Endodermal cell (in vitro differentiated cells): ENCODE measurements around the gene AFTPH. TPM values are rescaled to one million over a fixed set of nuclear protein-coding genes. Genes with fewer than 3 reads are reported as not detected.

Experiments
- DNase-seq: peaks from one replicate; pipeline ENCODE4 v3.0.0-alpha.2; 2017
- H3K27ac ChIP-seq: 2 replicates; pipeline ENCODE4 v1.5.1; 2013; ENCODE audit warnings: mild to moderate bottlenecking, low read depth, low read length, moderate library complexity
- H3K27me3 ChIP-seq: 2 replicates; pipeline ENCODE4 v1.6.1; 2013; ENCODE audit warnings: mild to moderate bottlenecking, low read length, moderate library complexity; ENCODE audit not compliant: insufficient read depth, control insufficient read depth, poor library complexity, severe bottlenecking
- H3K36me3 ChIP-seq: 2 replicates; pipeline ENCODE4 v1.7.0; 2013; ENCODE audit warnings: mild to moderate bottlenecking, low read length, moderate library complexity; ENCODE audit not compliant: control insufficient read depth, insufficient read depth
- H3K4me1 ChIP-seq: one replicate; pipeline ENCODE4 v1.7.0; 2013; ENCODE audit warnings: low read length; ENCODE audit not compliant: control insufficient read depth, insufficient read depth
- H3K4me3 ChIP-seq: 2 replicates; pipeline ENCODE4 v1.5.1; 2013; ENCODE audit warnings: mild to moderate bottlenecking, low read length, moderate library complexity
- H3K9ac ChIP-seq: 2 replicates; pipeline ENCODE4 v1.6.1; 2013; ENCODE audit warnings: mild to moderate bottlenecking, low read length, moderate library complexity; ENCODE audit not compliant: poor library complexity, severe bottlenecking; ENCODE audit errors: extremely low read depth
- H3K9me3 ChIP-seq: 2 replicates; pipeline ENCODE4 v1.6.1; 2013; ENCODE audit warnings: mild to moderate bottlenecking, low read length, moderate library complexity; ENCODE audit not compliant: control insufficient read depth
- H3K27ac Mint-ChIP-seq: 2 replicates; pipeline ENCODE4 v1.8.0; 2020; ENCODE audit warnings: mixed read lengths
- H3K27me3 Mint-ChIP-seq: 2 replicates; pipeline ENCODE4 v1.8.0; 2021; ENCODE audit warnings: mild to moderate bottlenecking, mixed read lengths; ENCODE audit not compliant: insufficient read depth
- H3K36me3 Mint-ChIP-seq: 2 replicates; pipeline ENCODE4 v1.8.0; 2020; ENCODE audit warnings: low read depth, mixed read lengths
- H3K4me1 Mint-ChIP-seq: 2 replicates; pipeline ENCODE4 v1.8.0; 2020; ENCODE audit warnings: mixed read lengths
- H3K4me3 Mint-ChIP-seq: 2 replicates; pipeline ENCODE4 v1.8.0; 2020; ENCODE audit warnings: mild to moderate bottlenecking, moderate library complexity, mixed read lengths
- H3K9me3 Mint-ChIP-seq: 2 replicates; pipeline ENCODE4 v1.8.0; 2020; ENCODE audit warnings: mild to moderate bottlenecking, mixed read lengths
- CTCF ChIP-seq: fragments of 200-600 bp; sonication (generic); conservative IDR thresholded peaks from 2 replicates; pipeline ENCODE4 v1.5.0; 2021; ENCODE audit warnings: antibody characterized with exemption, mild to moderate bottlenecking
- WGBS, 2 experiments: methylation state at CpG; one replicate each; pipeline versions ENCODE4 v1.1.5 to v1.1.7; 2013; ENCODE audit warnings: missing lambda C conversion rate in 2 of 2, mixed read lengths in 1 of 2; ENCODE audit not compliant: insufficient coverage in 1 of 2, insufficient read length in 1 of 2; 5-methylcytosine and 5-hydroxymethylcytosine counted together
- total RNA-seq, 2 donors: library from RNA; stranded (reverse); fragmentation: NEBNext Ultra II Directional in 1 of 2; extraction: Animal tissue kit (Norgen Biotek cat#: 25700) in 1 of 2; gene quantifications; 2 replicates in 1 of 2; 3 replicates in 1 of 2; pipeline ENCODE4 v1.2.1, GENCODE V29; 2021

Gene AFTPH
- total RNA-seq, 2 donors from 2014 or later, result 13.7 to 21.5 TPM

DNA sequence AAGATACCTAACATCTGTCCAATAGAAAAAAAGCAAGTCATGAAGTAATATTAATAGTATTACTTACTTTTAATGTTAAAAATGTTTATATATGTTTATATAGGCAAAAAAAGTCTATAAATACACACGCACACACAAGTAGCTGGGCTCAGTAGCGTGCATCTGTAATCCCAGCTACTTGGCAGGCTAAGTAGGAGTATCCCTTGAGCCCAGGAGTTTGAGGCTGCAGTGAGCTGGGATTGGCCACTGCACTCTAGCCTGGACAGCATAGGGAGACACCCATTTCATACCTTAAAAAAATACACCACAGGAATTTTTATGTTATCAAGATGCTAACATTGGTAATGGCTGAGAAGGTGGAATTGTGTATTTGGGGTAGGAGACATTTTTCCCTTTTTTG is 17.4 kb upstream of the AFTPH start:
- 94% methylated on average over 2 of the region's 2 CpGs; no CpG with 5 or more reads in 1 of the 2 experiments for WGBS, 2 experiments
- no peaks in the 10 kb centered on the region for H3K36me3 ChIP-seq
- H3K9me3 ChIP-seq, result no peaks in the 10 kb centered on the region
- H3K27ac ChIP-seq, result no peak overlapping the region
- H3K9ac ChIP-seq, result no peak overlapping the region
- no peak for DNase-seq
- H3K4me1 Mint-ChIP-seq, result peaks cover 9% of the 10 kb centered on the region
- no peak overlapping the region for H3K4me3 Mint-ChIP-seq
- no peaks in the 10 kb centered on the region for H3K36me3 Mint-ChIP-seq
- no peak overlapping the region for H3K4me3 ChIP-seq
- H3K27me3 Mint-ChIP-seq, result peaks cover 3% of the 10 kb centered on the region
- no peaks in the 10 kb centered on the region for H3K4me1 ChIP-seq
- peaks cover 2% of the 10 kb centered on the region for H3K9me3 Mint-ChIP-seq
- no peak overlapping the region for H3K27ac Mint-ChIP-seq
- no peak for TF ChIP-seq CTCF
- H3K27me3 ChIP-seq, result no peaks in the 10 kb centered on the region

GRCh38 chr2:64514008-64514407 is 10.1 kb upstream of the AFTPH start:
- Mint-ChIP-seq H3K9me3 (peaks cover 11% of the 10 kb centered on the region), H3K36me3 (no peaks in the 10 kb centered on the region), H3K4me1 (peaks cover 1% of the 10 kb centered on the region), H3K27me3 (peaks cover 8% of the 10 kb centered on the region), H3K4me3 (no peak overlapping the region), H3K27ac (no peak overlapping the region)
- H3K9ac ChIP-seq, result no peak overlapping the region
- H3K36me3 ChIP-seq, result no peaks in the 10 kb centered on the region
- DNase-seq, result no peak
- WGBS, 2 experiments, result 82 to 100% methylated on average over 1 of the region's 1 CpG
- H3K9me3 ChIP-seq, result no peaks in the 10 kb centered on the region
- no peak overlapping the region for H3K27ac ChIP-seq
- no peaks in the 10 kb centered on the region for H3K4me1 ChIP-seq
- TF ChIP-seq CTCF, result no peak
- H3K4me3 ChIP-seq, result no peak overlapping the region
- no peaks in the 10 kb centered on the region for H3K27me3 ChIP-seq

DNA sequence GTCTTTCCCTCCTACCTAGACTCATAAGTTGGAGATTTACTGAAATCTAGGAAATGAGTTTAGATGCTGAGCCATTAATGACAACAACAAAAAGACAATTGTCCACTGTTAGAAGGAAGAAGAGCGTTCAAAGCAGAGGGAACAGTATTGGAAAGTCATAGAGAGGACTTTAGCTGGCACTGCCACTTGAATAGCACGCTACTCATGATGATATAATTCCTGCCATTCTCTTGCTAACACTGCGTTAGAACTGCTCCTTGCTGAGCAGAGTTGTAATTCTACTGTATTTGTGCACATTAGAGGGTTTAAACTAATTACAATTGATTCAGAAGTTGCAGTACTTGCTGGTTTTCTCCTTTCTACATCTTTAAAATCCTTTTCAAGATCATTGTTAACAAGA is 9.0 kb upstream of the AFTPH start:
- TF ChIP-seq CTCF, result no peak
- Histone ChIP-seq H3K9me3 (no peaks in the 10 kb centered on the region), H3K9ac (no peak overlapping the region), H3K36me3 (no peaks in the 10 kb centered on the region), H3K27me3 (no peaks in the 10 kb centered on the region), H3K27ac (no peak overlapping the region), H3K4me1 (no peaks in the 10 kb centered on the region), H3K4me3 (no peak overlapping the region)
- H3K4me3 Mint-ChIP-seq, result no peak overlapping the region
- H3K36me3 Mint-ChIP-seq, result no peaks in the 10 kb centered on the region
- peaks cover 1% of the 10 kb centered on the region for H3K4me1 Mint-ChIP-seq
- 86 to 94% methylated on average over 3 of the region's 3 CpGs for WGBS, 2 experiments
- H3K9me3 Mint-ChIP-seq, result peaks cover 11% of the 10 kb centered on the region
- H3K27ac Mint-ChIP-seq, result no peak overlapping the region
- H3K27me3 Mint-ChIP-seq, result peaks cover 6% of the 10 kb centered on the region
- no peak for DNase-seq
